Tibial nerve (tissue), 4 donors: ENCODE data around the gene CATSPERZ. TPM values are rescaled to one million over a fixed set of nuclear protein-coding genes. Genes with fewer than 3 reads are reported as not detected.

ENCODE experiments used
- DNase-seq, 2 donors: peaks; one replicate each; pipeline ENCODE4 v3.0.0-alpha.2; 2019; ENCODE audit warnings: low spot score in 2 of 2
- H3K27ac ChIP-seq, 4 donors: fragments of 200-600 bp; sonication (generic) in 3 of 4; one replicate each; pipeline ENCODE4 v1.5.1; 2017 to 2019; ENCODE audit warnings: mild to moderate bottlenecking in 1 of 4
- H3K27me3 ChIP-seq, 2 donors: fragments of 200-600 bp; sonication (generic) in 1 of 2; one replicate each; pipeline versions ENCODE4 v1.5.1 to v1.6.0; 2017 to 2019
- H3K36me3 ChIP-seq, 3 donors: fragments of 200-600 bp; sonication (generic); one replicate each; pipeline ENCODE4 v1.5.1; 2018 to 2019
- H3K4me1 ChIP-seq, 4 donors: fragments of 200-600 bp; sonication (generic) in 3 of 4; one replicate each; pipeline ENCODE4 v1.5.1; 2017 to 2019
- H3K4me3 ChIP-seq, 4 donors: fragments of 200-600 bp; sonication (generic) in 3 of 4; one replicate each; pipeline ENCODE4 v1.5.1; 2017 to 2019; ENCODE audit warnings: mild to moderate bottlenecking in 1 of 4, moderate library complexity in 1 of 4
- H3K9me3 ChIP-seq, 4 donors: fragments of 200-600 bp; sonication (generic) in 3 of 4; one replicate each; pipeline ENCODE4 v1.5.1; 2017 to 2019
- EP300 ChIP-seq, 2 donors: sonication (generic); formaldehyde crosslinking; IDR thresholded peaks; one replicate each; pipeline ENCODE4 v1.6.1; 2017; ENCODE audit warnings: antibody characterized with exemption in 2 of 2, mild to moderate bottlenecking in 1 of 2
- POLR2A ChIP-seq, 2 donors: fragments of 450-650 bp; IDR thresholded peaks; one replicate each; pipeline ENCODE4 v1.6.1; 2017; ENCODE audit warnings: antibody characterized with exemption in 2 of 2, mild to moderate bottlenecking in 2 of 2, moderate library complexity in 2 of 2
- WGBS, 2 donors: methylation state at CpG; one replicate each; pipeline ENCODE4 v1.1.5; 2018; 5-methylcytosine and 5-hydroxymethylcytosine counted together
- total RNA-seq, 4 donors: library from RNA; depleted of rRNA; stranded (reverse); fragments of >200 nt; gene quantifications; one replicate each; pipeline ENCODE4 v1.1.0, GENCODE V29; 2016
- TF ChIP-seq, protein P1 (sequence below), 5 experiments: fragments of 200-600 bp in 3 of 5; fragments of 450-650 bp in 2 of 5; sonication (generic) in 3 of 5; IDR thresholded peaks; one replicate each; pipeline ENCODE4 v1.5.1; 2016 to 2019; ENCODE audit warnings: antibody characterized with exemption in 5 of 5, mild to moderate bottlenecking in 3 of 5, moderate library complexity in 2 of 5

The CATSPERZ gene
- total RNA-seq, 4 donors from 2014 or later, result not detected

DNA sequence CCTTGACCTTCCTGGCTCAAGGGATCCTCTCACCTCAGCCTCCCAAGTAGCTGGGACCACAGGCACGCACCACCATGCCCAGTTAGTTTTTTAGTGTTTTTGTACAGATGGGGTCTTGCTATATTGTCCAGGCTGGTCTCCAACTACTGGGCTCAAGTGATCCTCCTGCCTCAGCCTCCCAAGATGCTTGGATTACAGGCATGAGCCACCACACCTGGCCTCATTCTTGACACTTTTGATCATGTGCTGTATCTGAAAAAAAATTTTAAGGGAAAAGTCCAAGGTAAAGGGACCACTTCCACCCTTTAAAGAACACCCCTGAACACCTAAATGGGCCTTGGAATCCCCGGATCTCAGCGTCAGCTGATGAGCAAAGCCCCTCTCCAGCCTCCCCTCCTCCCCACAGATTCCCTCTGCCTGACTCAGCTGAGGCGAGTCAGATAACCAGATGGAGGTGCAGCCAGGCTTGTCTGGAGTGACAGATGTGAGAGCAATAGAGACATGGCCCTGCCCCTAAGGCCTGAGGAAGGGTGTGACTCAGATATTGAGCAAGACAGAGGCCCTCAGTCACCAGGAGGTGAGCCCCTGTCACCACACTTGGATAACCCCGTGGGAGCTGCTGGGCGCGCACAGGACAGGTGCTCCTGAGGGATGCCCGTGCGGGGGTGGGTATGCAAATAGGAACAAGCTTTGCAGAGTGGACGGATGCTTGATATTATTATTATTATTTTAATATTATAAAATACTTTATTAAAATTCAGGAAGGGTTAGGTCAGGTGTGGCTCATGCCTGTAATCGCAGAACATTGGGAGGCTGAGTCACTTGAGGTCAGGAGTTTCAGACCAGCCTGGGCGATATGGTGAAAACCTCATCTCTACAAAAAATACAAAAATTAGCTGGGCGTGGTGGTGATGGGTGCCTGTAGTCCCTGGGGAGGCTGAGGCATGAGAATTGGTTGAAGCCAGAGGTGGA, 34.9 kb downstream of the CATSPERZ start:
- no peak for DNase-seq
- H3K27ac ChIP-seq, result no peak overlapping the region
- no peaks in the 10 kb centered on the region for H3K9me3 ChIP-seq
- TF ChIP-seq POLR2A (IDR thresholded peaks at IDR 0.05) (no peak), EP300 (IDR thresholded peaks at IDR 0.05) (no peak)
- TF ChIP-seq, protein P1, sequence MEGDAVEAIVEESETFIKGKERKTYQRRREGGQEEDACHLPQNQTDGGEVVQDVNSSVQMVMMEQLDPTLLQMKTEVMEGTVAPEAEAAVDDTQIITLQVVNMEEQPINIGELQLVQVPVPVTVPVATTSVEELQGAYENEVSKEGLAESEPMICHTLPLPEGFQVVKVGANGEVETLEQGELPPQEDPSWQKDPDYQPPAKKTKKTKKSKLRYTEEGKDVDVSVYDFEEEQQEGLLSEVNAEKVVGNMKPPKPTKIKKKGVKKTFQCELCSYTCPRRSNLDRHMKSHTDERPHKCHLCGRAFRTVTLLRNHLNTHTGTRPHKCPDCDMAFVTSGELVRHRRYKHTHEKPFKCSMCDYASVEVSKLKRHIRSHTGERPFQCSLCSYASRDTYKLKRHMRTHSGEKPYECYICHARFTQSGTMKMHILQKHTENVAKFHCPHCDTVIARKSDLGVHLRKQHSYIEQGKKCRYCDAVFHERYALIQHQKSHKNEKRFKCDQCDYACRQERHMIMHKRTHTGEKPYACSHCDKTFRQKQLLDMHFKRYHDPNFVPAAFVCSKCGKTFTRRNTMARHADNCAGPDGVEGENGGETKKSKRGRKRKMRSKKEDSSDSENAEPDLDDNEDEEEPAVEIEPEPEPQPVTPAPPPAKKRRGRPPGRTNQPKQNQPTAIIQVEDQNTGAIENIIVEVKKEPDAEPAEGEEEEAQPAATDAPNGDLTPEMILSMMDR (IDR thresholded peaks at IDR 0.05), result no peak
- no peaks in the 10 kb centered on the region for H3K27me3 ChIP-seq
- peaks cover 0 to 21% (median 8%) of the 10 kb centered on the region in 4 donors for H3K4me1 ChIP-seq
- 66 to 67% methylated on average over 13 of the region's 13 CpGs for WGBS, 2 donors
- H3K36me3 ChIP-seq, result no peaks in the 10 kb centered on the region
- no peak overlapping the region for H3K4me3 ChIP-seq

DNA sequence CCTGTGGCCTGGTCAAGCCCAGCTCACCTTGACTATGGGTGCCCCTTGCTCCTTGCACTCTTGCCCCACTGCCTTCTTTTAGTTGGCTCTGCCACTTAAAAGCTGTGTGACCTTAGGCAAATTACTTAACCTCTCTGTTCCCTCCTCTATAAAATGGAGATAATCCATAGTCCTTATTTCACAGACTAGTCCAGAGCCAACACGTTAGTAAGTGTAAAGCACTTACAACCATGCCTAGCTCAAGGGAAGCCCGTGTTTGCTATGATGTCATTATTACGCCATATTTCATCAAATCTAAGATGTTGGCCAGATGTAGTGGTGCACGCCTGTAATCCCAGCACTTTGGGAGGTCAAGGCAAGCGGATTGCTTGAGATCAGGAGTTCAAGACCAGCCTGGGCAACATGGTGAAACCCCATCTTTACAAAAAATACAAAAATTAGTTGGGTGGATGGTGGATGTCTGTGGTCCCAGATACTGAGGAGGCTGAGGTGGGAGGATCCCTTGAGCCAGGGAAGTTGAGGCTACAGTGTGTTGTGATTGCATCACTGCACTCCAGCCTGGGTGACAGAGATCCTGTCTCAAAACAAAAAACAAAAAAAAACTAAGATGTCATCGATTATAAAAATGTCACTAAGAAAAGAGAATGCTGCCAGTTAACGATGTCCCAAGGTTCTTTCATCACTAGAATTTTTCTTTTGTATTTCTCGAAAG, 37.5 kb downstream of the CATSPERZ start:
- no peak for DNase-seq
- H3K9me3 ChIP-seq, result no peaks in the 10 kb centered on the region
- WGBS, 2 donors, result 67 to 75% methylated on average over 8 of the region's 8 CpGs
- H3K4me3 ChIP-seq, result no peak overlapping the region
- H3K36me3 ChIP-seq, result no peaks in the 10 kb centered on the region
- no peak for TF ChIP-seq POLR2A (IDR thresholded peaks at IDR 0.05)
- no peak for TF ChIP-seq EP300 (IDR thresholded peaks at IDR 0.05)
- TF ChIP-seq, protein P1 (IDR thresholded peaks at IDR 0.05), result no peak
- no peak overlapping the region for H3K27ac ChIP-seq
- peaks cover 0 to 21% (median 9%) of the 10 kb centered on the region in 4 donors for H3K4me1 ChIP-seq
- no peaks in the 10 kb centered on the region for H3K27me3 ChIP-seq

DNA sequence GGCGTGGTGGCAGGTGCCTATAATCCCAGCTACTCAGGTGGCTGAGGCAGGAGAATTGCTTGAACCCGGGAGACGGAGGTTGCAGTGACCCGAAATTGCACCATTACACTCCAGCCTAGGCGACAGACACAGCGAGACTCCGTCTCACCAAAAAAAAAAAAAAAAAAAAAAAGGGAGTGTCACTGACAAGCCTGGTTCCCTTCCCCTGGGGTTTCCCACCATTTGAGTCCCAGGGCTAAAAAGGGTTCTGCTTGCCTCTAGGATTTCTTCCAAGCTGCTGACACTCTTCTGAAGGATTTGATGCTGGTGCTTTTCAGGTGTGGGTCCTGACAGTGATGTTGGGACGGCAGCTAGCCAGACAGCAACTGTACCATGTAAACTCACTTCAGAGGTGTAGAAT, 38.6 kb downstream of the CATSPERZ start:
- DNase-seq, result no peak
- Histone ChIP-seq H3K4me3 (no peak overlapping the region), H3K27me3 (no peaks in the 10 kb centered on the region), H3K27ac (no peak overlapping the region), H3K9me3 (no peaks in the 10 kb centered on the region), H3K4me1 (peaks cover 0 to 30% (median 9%) of the 10 kb centered on the region in 4 donors), H3K36me3 (no peaks in the 10 kb centered on the region)
- TF ChIP-seq, protein P1 (IDR thresholded peaks at IDR 0.05), result no peak
- TF ChIP-seq EP300 (IDR thresholded peaks at IDR 0.05), result no peak
- TF ChIP-seq POLR2A (IDR thresholded peaks at IDR 0.05), result no peak
- WGBS, 2 donors, result 84 to 87% methylated on average over 8 of the region's 8 CpGs

DNA sequence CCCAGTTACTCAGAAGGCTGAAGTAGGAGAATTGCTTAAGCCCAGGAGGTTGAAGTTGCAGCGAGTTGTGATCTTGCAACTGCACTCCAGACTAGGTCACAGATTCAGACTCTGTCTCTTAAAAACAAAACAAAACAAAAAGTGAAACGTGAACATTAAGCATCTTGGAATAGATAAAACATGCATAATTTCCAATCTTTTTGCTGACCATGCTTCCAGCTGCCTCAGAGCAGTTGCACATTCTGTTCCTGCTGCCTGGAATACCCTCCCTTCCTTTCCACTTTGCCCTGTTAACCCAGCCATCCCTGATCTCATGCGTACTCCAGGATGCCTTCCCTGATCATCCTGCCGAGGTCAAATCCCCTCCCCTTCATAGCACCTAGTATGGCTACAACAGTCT, 39.1 kb downstream of the CATSPERZ start:
- TF ChIP-seq EP300 (IDR thresholded peaks at IDR 0.05) (no peak), POLR2A (IDR thresholded peaks at IDR 0.05) (no peak)
- TF ChIP-seq, protein P1 (IDR thresholded peaks at IDR 0.05), result no peak
- Histone ChIP-seq H3K4me1 (peaks cover 0 to 30% (median 9%) of the 10 kb centered on the region in 4 donors), H3K4me3 (no peak overlapping the region), H3K36me3 (no peaks in the 10 kb centered on the region), H3K27me3 (no peaks in the 10 kb centered on the region), H3K27ac (peak overlapping the region in 1 of 4 donors; percentile 72), H3K9me3 (no peaks in the 10 kb centered on the region)
- no peak for DNase-seq
- 59 to 67% methylated on average over 4 of the region's 4 CpGs for WGBS, 2 donors
